ENCODE measurements around the gene FZR1.
A peak's percentile ranks its signal among the peaks of the same experiment; 100 is the strongest.

Gene FZR1

GRCh38 chr19:3474614-3475013 lies 31.5 kb upstream of the FZR1 start:
- no peak for DNase-seq

GRCh38 chr19:3475449-3475848 lies 30.7 kb upstream of the FZR1 start:
- no peak for DNase-seq

GRCh38 chr19:3476830-3477229 lies 29.3 kb upstream of the FZR1 start:
- DNase-seq, result no peak

- no peak for DNase-seq
Measured at GRCh38 chr19:3477506-3477905, 28.6 kb upstream of the FZR1 start.

- no peak for DNase-seq
Measured at GRCh38 chr19:3477951-3478350, 28.2 kb upstream of the FZR1 start.

GRCh38 chr19:3478409-3479176 lies 27.5 kb upstream of the FZR1 start:
- no peak for DNase-seq

- DNase-seq, result peak; percentile 15
Measured at GRCh38 chr19:3479177-3479833, 26.8 kb upstream of the FZR1 start.

- DNase-seq, result no peak
Measured at GRCh38 chr19:3479834-3480215, 26.3 kb upstream of the FZR1 start.

- DNase-seq, result no peak
Measured at GRCh38 chr19:3480383-3481091, 25.6 kb upstream of the FZR1 start, which contains the start of gene SMIM24. Gene SMIM24, minus strand, starts transcription at chr19:3480525. Its CDS starts 62 bp downstream, at chr19:3480463.

- no peak for DNase-seq
Measured at GRCh38 chr19:3481241-3482090, 24.6 kb upstream of the FZR1 start.

- DNase-seq, result no peak
Measured at GRCh38 chr19:3482507-3483225, 23.4 kb upstream of the FZR1 start.

- no peak for DNase-seq
Measured at GRCh38 chr19:3483226-3483628, 22.9 kb upstream of the FZR1 start, which contains the start of gene SMIM44. Gene SMIM44, minus strand, starts transcription at chr19:3483441. Its CDS starts 38 bp downstream, at chr19:3483403.

GRCh38 chr19:3491396-3492119 lies 14.6 kb upstream of the FZR1 start:
- no peak for DNase-seq

- no peak for DNase-seq
Measured at GRCh38 chr19:3492131-3492839, 13.8 kb upstream of the FZR1 start.

- no peak for DNase-seq
Measured at GRCh38 chr19:3492919-3493318, 13.2 kb upstream of the FZR1 start.

- DNase-seq, result no peak
Measured at GRCh38 chr19:3493651-3494050, 12.5 kb upstream of the FZR1 start.

GRCh38 chr19:3494051-3494450 lies 12.1 kb upstream of the FZR1 start:
- no peak for DNase-seq

GRCh38 chr19:3494559-3494958 lies 11.6 kb upstream of the FZR1 start:
- DNase-seq, result no peak

GRCh38 chr19:3496392-3497273 lies 9.5 kb upstream of the FZR1 start:
- no peak for DNase-seq

Data from SIG-M5 (cell line).